Neural progenitor cell (in vitro differentiated cells): ENCODE results near the gene SELENBP1.

Source experiments
- EZH2phosphoT487 ChIP-seq: fragments of 200-600 bp; sonication (generic); IDR thresholded peaks from 2 replicates; pipeline ENCODE4 v1.6.1; 2017; ENCODE audit warnings: antibody characterized with exemption
- TF ChIP-seq, protein P1 (sequence below): fragments of 200-600 bp; sonication (generic); IDR thresholded peaks from 2 replicates; pipeline ENCODE4 v1.5.1; 2017; ENCODE audit warnings: antibody characterized with exemption, mild to moderate bottlenecking

DNA sequence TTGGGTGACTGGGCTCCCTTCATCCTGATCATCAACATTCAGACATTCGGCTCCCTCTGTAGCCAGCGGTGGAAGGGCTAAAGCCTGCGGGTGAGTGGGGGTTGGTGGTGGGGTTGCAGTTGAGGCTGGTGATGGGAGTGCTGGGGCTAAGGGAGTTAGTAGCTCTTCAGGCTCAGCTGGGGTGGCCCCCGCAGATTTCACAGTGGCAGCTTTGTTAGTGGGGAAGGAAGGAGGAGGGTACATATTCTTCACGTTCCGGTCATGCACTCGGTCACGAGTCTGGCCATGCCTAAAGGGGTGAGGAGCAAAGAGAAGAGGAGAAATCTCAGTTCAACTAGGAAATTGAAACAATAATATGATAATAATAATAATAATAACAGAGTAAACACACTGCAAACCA, 33.7 kb upstream of the SELENBP1 start:
- TF ChIP-seq EZH2phosphoT487: no peak
- TF ChIP-seq, protein P1, sequence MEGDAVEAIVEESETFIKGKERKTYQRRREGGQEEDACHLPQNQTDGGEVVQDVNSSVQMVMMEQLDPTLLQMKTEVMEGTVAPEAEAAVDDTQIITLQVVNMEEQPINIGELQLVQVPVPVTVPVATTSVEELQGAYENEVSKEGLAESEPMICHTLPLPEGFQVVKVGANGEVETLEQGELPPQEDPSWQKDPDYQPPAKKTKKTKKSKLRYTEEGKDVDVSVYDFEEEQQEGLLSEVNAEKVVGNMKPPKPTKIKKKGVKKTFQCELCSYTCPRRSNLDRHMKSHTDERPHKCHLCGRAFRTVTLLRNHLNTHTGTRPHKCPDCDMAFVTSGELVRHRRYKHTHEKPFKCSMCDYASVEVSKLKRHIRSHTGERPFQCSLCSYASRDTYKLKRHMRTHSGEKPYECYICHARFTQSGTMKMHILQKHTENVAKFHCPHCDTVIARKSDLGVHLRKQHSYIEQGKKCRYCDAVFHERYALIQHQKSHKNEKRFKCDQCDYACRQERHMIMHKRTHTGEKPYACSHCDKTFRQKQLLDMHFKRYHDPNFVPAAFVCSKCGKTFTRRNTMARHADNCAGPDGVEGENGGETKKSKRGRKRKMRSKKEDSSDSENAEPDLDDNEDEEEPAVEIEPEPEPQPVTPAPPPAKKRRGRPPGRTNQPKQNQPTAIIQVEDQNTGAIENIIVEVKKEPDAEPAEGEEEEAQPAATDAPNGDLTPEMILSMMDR: no peak
